ENCODE results near the gene PHF21A.

DNA sequence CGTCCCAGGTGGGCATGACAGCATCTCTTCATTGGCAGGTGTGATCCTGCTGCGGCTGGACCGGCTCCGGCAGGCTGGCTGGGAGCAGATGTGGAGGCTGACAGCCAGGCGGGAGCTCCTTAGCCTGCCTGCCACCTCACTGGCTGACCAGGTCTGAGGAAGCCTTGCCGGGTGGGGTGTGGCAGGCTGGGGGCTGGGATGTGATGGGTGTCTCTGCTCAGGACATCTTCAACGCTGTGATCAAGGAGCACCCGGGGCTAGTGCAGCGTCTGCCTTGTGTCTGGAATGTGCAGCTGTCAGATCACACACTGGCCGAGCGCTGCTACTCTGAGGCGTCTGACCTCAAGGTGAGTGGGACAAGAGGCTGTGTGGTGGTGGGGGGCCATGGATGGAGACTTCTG lies 195.3 kb downstream of the PHF21A start:
- TF ChIP-seq EZH2phosphoT487 (IDR thresholded peaks at IDR 0.05; ENCODE audit: borderline replicate concordance, low read length) (no peak), EZH2 (IDR thresholded peaks at IDR 0.05; ENCODE audit: low read length, unreplicated experiment) (no peak)
- TF ChIP-seq, protein P1, sequence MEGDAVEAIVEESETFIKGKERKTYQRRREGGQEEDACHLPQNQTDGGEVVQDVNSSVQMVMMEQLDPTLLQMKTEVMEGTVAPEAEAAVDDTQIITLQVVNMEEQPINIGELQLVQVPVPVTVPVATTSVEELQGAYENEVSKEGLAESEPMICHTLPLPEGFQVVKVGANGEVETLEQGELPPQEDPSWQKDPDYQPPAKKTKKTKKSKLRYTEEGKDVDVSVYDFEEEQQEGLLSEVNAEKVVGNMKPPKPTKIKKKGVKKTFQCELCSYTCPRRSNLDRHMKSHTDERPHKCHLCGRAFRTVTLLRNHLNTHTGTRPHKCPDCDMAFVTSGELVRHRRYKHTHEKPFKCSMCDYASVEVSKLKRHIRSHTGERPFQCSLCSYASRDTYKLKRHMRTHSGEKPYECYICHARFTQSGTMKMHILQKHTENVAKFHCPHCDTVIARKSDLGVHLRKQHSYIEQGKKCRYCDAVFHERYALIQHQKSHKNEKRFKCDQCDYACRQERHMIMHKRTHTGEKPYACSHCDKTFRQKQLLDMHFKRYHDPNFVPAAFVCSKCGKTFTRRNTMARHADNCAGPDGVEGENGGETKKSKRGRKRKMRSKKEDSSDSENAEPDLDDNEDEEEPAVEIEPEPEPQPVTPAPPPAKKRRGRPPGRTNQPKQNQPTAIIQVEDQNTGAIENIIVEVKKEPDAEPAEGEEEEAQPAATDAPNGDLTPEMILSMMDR (conservative IDR thresholded peaks at IDR 0.05; ENCODE audit: low read depth, low read length): no peak
